HG02759 (cell line): ENCODE measurements around the gene GPC5.
"Not testable (repeated sequence)": the region's sequence is repeated elsewhere in the genome, so short reads cannot be mapped to it uniquely, and the experiment has no call there.

ENCODE experiments used
- ATAC-seq: cut with Tn5 transposase; IDR thresholded peaks from one replicate; pipeline ENCODE4 v1.9.1; 2021; ENCODE audit warnings: mild to moderate bottlenecking, moderate library complexity; ENCODE audit not compliant: unreplicated experiment

GPC5 gene

DNA sequence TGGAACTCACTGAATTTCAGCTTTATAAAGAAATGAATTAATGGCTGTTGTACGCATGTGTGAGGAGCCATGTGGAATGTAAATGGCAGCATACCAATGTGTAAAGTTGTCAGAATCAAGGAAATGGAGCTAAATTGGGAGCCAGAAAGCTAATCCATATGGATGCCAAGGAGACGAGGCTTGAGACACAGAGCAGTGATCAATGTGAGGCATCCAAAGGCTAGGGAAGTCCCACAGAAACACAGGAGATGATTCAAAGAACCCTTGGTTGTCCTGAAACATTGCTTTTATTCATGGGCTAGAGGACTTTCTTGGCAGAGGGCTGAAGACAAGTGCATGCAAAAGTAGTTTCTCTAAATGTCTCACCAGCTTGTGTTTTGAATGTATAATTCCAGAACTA, 1271.7 kb downstream of the GPC5 start:
- ATAC-seq, result no peak

DNA sequence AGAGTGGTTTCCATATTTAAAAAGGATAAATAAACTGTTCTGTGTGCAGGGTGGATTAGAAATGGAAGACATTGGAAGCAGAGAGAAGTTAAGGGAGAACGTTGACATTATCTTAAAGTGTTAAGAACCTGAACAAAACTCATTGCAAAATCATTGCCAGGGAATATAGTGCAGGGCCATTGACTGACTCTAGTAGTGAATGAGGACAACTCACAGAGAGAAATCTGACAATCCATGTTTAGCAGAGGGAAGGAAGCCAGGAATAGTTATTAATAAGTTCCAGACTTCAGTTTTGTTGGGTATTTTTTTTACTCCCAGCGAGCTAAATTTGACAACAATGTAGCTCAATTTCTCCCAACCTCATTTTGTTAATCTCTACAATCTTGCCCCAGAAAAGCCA, 1273.4 kb downstream of the GPC5 start:
- ATAC-seq, result no peak

DNA sequence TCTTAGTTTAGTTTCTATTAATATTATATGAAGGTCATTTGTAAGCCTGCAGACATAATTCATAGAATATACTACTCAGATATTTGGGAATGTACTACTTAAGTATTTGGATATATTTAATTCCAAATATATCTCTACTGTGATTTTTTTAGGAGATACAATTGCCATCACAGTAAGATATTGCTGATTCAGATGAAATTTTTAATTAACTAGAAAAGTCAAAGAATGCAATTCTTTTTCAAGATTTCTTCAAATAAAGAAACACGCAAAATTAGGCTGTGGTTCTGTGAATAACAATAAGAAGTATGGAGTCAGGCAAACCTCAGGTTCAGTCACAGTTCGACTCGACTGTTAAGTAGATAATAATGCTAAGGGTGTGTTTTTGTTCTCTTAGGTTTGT, 1277.8 kb downstream of the GPC5 start:
- ATAC-seq, result no peak

DNA sequence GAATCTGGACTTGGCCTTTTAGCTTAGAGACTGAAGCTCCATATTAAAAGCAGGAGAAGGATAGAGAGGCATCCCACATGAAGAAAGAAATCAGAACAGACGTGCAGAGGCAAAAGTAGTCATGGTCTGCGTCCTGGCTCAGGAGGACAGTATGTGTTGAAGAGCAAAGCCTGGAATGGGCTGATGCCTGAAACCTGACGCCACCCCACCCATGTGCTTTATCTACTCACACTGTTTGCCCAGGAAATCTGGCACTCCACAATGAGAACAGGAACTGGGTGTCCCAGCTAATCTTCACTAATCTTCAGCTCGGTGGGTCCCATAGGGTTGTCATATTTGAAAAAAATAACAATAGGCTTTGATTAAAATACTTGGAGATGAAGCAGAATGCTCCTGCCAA, 1279.2 kb downstream of the GPC5 start:
- ATAC-seq, result no peak

DNA sequence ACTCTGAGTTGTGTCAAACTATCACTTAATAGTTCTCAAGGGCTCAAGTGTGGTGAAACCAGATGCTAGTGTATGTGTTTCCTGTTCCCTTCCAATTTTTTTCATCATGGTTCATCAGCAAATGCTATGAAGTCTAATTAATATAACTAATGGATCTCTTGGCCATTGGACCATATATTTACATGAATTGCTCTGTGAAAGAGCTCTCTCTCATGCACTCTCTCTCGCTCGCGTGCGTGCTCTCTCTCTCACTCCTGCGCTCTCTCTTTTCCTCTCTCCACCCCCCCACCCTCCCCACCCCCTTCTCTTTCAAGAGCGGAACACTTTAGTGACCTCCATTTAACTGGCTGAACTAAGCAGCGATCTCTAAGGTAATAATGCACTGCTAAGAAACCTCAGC, 1281.2 kb downstream of the GPC5 start:
- no peak for ATAC-seq

DNA sequence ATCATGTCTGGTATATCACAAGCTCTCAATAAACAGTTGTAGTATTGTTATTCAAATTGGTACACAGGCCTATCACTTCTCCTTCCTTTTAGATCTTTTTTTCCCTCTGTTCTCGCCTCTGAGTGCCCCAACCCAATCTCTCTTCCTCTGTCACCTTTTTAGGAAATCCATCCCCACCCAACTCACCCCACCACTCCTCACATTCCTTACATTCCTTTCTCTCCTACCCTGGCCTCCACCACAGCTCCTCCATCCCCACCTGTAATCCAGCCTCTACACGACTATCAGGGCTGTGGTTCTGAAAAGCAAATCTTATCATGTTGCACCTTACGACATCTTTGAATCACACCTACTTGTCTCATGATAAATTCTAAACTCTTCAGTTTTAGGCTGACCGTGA, 1282.8 kb downstream of the GPC5 start:
- ATAC-seq, result no peak

DNA sequence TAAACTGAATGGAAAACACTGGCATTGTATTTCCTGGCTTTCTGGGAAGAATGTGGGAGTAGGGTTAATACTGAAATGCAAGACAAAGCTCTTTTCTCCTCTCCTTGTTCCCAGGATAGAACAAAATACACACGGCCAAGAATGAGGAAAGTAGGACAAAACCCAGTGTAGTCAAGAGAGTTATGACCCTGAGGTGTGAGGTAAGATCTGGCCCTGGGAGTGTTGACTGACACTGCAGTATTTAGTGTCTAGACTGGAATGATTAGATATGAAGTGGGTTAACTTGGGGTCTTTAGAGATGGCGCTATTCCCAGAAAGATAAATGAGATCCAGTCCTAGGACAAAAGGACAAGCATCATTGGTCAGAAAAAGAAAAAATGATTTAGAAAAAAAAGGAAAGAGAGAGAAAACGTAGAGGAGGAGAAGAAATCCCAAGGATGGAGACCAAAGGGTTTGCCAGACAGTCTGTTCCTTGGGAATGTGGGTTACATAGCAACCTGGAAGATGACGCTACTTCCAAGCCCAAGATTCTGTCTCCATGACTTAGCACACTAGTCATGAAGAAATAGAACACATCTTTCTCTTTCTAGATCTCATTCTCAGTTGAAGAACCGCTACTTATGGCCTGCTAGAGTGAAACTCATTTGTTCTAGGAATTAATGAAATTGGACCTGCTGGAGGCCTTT, 1284.6 kb downstream of the GPC5 start:
- ATAC-seq, result no peak

DNA sequence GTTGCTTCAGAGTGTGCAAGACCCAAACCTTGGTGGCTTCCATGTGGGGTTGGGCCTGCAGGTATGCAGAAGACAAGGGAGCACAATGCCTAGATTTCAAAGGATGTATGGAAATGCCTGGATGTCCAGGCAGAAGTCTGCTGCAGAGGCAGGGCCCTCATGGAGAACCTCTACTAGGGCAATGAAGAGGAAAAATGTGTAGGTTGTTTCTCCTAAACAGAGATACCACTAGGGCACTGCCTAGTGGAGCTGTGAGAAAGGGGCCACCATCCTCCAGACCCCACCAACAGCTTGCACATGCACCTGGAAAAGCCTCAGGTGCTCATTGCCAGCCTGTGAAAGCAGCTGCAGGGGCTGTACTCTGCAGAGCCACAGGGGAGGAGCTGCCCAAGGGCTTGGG, 1295.6 kb downstream of the GPC5 start:
- ATAC-seq, result no peak

DNA sequence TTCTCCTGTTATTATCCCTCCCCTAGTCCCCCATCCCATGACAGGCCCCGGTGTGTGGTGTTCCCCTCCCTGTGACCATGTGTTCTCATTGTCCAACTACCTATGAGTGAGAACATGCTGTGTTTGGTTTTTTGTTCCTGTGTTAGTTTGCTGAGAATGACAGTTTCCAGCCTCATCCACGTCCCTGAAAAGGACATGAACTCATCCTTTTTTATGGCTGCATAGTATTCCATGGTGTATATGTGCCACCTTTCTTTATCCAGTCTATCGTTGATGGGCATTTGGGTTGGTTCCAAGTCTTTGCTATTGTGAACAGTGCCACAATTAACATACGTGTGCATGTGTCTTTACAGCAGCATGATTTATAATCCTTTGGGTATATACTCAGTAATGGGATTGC, 1297.4 kb downstream of the GPC5 start:
- ATAC-seq, result not testable (repeated sequence)

DNA sequence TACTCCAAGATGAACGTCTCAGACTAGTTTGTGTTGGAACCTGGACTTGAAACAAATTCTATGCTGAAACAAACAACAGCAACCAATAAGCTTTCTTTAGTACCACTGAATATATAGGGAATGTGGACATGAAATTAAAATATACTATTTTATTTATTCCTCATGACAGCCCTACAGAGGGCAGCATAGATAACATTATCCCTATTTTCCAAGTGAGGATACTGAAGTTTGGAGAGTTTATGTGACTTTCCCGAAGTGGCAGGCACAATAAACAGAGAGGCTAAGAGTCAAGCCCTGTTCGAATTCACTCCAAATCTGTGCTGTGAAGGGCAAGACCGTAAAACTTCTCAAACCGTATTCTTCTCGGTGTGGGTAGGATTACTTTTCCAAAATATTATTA, 1318.3 kb downstream of the GPC5 start:
- ATAC-seq, result no peak

DNA sequence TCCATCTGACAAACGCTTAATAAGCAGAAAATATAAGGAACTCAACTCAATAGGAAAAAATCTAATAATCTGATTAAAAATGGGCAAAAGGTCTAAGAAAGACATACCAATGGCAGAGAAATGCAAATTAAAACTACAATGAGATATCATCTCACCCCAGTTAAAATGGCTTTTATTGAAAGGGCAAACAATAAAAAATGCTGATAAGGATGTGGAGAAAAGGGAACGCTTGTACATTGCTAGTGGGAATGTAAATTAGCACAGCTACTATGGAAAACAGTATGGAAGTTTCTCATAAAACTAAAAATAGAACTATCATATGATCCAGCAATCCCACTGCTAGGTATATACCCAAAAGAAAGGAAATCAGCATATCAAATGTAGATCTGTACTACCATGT, 1319.4 kb downstream of the GPC5 start:
- ATAC-seq, result no peak

DNA sequence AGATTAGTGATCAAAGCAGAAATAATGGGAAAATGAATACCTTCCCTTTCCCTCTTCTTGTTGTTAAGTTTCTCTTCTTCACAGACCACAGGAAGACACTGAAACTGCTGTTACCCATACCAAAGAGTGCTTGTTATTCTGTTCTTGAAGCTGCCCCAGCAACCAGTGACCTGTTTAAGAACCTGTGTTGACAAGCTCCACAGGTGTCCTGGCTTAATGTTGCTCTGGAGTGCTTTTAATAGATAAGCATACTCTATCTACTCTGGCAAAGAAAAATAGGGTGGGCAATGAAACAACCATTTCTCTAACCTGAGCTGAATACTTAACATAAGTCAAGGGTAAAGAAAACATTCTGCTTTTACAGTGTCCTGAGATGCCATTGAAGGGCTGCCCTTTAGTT, 1321.4 kb downstream of the GPC5 start:
- ATAC-seq, result no peak

DNA sequence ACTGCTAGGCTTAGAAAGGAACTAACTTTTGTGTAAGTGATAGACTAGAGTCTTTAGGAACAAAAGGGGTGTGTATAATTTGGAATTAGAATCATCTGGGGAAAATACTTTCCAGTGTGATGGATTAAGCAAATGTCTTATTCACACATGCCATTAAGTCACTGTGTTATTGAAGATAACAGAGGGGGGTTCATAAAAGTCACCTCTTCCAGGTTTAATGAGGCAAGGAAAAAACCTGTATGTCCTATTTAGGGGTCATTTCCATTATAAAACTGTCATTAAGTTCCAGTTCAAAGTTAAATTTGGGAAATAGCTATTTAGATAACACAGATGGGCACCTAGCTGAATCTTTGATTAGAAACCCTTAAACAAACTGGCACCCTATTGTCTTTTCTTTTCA, 1323.2 kb downstream of the GPC5 start:
- ATAC-seq, result no peak

DNA sequence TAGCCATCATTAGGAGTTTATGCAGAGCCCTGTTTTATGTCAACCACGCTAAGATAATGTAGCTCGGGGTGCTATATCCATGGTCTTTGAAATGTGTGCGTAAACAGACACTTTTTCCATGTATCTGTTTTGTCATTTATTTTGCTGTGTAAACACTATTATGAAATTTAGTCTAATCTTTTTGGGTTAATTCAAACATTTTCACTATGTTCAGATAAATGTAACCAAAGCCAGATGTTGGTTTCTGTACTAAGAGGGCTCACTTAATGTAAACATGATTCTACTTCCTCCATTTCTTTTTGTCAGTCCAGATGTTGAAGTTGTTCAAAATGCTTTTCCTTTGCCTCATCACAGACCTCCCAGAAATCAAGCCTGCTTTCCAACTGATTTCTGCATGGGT, 1328.7 kb downstream of the GPC5 start:
- ATAC-seq, result no peak

DNA sequence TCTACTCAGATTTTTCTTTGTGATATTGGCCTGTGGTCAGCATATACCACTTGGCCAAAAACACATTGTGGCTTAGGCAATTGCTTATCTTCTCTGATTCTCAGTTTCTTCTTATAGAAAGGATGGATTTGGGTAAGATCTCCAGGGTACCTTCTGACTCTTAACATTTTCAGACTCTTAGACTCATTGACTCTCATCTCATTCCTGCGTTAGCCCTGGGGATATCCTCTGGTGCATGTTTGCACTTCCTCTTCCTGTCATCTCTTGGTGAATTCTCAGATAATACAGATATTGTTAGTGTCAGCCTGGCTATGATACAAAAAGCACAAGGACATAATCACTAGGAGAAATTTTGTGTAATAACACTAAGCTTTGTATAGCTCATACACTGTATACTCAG, 1335.6 kb downstream of the GPC5 start:
- ATAC-seq, result no peak

DNA sequence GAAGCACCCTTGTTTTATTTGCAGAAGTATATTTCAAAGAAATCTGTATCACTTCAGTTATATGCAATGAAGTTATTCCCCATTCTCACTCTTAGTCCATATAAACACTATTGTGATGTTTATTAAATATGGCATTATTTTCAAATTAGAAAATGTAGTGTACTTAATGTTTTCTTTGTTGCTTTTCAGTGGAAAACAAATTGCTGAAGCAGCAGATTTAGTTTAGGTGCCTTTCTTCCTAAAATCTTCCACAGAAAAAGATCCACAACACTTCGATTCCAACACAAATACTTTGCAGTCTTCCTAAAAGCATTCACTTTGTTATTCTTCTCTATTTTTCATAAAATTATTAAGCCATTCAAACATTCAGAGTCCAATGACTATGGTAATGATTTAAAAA, 1336.1 kb downstream of the GPC5 start:
- no peak for ATAC-seq

DNA sequence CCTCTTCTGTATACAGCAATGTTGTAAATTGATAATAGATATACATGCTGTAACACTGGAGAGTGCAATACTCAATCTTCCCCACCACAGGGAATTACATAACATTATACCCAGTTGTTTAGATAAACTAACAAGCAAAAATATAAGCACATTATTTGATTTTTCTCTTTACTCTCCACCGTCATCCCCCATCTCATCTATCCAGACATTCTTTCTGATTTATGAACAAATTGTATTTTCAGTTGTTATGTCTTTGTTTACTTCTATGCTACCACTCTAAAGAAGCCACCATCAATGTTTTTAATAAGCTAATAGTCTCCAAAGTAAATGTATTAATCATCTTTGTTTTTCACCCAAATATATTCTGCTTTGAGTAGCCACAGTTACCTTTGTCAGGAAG, 1337.5 kb downstream of the GPC5 start:
- no peak for ATAC-seq

DNA sequence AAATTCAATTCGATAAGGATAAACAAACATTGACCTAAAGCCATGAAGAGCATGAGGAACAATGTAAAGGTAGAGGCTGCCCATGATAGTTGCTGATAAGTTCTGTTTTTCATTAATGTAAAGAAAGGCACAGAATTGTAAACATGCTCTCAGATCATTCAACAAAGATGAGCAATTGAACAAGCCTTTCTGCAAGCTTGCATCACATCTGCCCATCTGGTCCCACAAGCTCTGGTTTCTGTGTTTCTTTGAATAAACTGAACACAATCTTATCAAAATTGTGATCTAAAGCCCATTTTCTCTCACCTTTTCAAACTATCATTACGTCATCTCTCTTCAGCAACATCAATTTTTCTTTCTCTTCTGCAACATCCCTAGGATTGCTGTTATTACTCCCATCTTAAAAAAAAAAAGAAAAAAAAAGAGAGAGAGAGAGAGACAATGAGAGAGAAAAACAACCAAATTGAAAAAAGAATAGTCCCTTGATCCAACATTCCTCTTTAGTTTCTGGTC, 1340.9 kb downstream of the GPC5 start:
- no peak for ATAC-seq

DNA sequence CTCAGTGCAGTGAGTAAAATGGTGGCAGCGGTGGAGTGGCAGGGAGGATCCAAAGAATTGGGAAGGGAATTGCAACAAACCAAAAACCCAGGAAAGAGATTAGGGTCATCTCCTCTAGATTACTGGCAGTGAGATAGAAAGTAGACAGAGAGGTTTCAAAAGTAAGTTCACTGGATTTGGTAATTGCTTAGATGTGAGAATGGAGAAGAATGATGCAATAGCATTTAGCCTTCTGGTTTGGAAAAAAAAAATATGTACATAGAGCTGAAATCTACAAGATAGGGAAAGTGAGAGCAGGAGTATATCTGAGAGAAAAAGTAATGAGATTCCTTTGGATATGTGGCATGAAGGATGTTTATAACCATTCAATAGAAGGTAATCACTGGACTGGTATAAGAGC, 1345.6 kb downstream of the GPC5 start:
- no peak for ATAC-seq

DNA sequence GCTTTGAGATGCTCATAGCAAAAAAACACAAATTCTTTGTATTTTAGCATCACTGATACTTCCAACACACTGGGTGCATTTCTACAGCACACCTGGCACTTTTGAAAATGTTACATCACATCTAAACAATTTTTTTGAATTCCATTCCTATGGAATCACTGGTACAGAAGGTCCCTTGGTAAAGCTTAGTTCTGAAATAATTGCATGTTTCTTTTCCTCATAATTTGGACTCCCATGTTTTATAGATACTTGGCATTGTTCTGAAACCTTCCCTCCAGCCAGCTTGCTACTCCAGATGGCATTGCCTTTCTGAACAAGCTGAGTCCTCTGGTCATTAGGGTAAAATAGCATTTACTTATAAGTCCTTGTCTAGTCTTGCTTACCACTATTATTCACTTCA, 1346.8 kb downstream of the GPC5 start:
- ATAC-seq, result no peak

DNA sequence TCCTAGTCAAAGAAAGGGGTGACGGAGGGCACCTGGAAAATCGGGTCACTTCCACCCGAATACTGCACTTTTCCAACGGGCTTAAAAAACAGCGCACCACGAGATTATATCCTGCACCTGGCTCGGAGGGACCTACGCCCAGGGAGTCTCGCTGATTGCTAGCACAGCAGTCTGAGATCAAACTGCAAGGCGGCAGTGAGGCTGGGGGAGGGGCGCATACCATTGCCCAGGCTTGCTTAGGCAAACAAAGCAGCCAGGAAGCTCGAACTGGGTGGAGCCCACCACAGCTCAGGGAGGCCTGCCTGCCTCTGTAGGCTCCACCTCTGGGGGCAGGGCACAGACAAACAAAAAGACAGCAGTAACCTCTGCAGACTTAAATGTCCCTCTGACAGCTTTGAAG, 1354.3 kb downstream of the GPC5 start:
- not testable (repeated sequence) for ATAC-seq

DNA sequence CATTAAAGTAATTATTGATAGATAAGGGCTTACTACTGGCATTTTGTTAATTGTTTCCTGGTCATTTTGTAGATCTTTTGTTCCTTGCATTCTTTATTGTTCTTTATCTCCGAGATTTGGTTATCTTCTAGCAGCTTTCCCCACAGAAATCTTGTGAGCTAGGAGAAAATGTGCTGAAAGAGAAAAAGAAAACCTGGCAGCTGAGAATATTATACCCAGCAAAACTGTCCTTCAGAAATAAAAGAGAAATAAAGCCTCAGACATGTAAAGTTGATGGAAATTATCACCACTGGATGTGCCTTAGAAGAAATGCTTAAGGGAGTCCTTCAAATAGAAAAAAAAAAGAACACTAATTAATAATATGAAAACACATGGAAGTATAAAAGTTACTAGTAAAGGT, 1363.3 kb downstream of the GPC5 start:
- ATAC-seq, result no peak

DNA sequence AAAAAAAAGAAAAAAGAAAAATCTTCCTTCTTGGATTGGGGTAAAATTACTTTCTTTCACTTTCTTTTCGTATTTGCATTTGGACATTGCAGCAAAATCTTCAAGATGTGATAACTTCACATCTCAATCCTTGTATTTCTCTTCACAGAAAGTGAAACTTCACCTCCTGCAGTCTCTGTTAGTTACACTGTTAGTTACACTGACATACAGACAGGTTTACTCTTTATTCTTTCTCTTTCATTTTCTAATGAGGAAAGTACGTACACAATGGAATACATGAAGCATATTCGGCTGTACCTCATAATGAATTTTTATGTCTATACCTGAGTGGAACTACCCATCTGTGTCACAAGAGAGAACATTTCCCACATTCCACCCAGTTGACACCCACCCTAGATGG, 1369.0 kb downstream of the GPC5 start:
- ATAC-seq, result no peak
